OCI-LY3 (cell line): ENCODE results near the gene ADGRB3.

Source experiments
- CTCF ChIP-seq: fragments of 200-600, 300-600 bp; sonication (generic); IDR thresholded peaks from 2 replicates; pipeline ENCODE4 v1.5.1; 2014; ENCODE audit warnings: antibody characterized with exemption, low read length, low read depth
- EZH2phosphoT487 ChIP-seq: fragments of 200-600 bp; shearing (Covaris generic); IDR thresholded peaks from 2 replicates; pipeline ENCODE4 v1.6.1; 2018; ENCODE audit warnings: antibody characterized with exemption, mixed run types, low read depth

DNA sequence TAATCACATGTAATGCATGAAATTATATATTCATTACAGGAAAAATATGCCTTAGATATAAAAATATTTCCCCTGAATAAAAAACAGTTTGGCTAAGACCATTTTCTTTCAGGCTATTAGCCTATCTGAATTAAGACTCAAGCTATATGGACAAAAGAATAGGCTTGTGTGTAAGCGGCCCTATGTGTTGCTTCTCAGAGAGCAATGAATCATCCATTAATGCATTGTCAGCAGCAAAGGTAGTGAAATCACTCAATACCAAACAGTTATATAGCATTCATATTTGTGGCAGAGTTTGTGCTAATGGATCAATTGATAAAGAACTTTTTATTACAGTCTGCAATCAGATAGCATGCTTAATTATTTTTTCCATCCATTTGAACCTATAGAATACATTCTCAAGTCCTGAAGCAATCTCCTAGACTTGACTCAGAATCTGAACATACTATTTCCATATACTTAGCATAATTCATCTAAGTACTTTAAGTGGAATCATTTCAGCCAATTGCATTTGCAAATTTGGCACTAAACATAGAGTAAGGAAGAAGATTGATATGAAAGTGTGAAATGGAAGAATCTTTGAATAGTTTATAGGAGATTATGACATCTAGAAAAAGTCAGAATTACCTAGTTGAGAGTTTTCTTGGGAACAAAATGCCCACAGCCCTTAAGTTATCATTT is 112.2 kb downstream of the ADGRB3 start:
- TF ChIP-seq CTCF (no peak), EZH2phosphoT487 (no peak)
